Limb (tissue), 2 donors: ENCODE results near the gene GPR156.
A peak's percentile ranks its signal among the peaks of the same experiment; 100 is the strongest.

Source experiments
- DNase-seq, 2 donors: peaks; one replicate each; pipeline ENCODE4 v3.0.0-alpha.2; 2016; ENCODE audit errors: extremely low spot score in 2 of 2

Gene GPR156

DNA sequence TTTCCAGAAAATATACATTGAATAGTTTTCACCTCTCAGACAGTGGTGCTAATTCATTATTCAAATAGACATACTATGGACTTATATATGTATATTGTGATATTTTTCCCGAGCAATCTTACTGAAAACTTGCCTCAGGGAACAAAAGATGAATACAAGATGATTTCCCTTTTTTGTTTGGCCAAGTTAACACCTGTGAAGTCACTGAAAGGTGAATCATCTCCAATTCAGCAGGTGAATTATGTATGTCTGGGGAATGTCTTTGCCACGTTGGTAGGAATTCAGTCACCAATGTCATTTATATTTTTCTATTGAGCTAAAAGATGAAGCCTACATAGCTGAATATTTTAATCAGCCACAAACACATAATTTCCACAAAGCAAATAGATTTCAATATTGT is 88.2 kb downstream of the GPR156 start:
- DNase-seq: no peak

- DNase-seq: no peak
Observed at GRCh38 chr3:120196333-120196732, 88.7 kb downstream of the GPR156 start.

GRCh38 chr3:120193554-120193953 is 91.5 kb downstream of the GPR156 start:
- no peak for DNase-seq

DNA sequence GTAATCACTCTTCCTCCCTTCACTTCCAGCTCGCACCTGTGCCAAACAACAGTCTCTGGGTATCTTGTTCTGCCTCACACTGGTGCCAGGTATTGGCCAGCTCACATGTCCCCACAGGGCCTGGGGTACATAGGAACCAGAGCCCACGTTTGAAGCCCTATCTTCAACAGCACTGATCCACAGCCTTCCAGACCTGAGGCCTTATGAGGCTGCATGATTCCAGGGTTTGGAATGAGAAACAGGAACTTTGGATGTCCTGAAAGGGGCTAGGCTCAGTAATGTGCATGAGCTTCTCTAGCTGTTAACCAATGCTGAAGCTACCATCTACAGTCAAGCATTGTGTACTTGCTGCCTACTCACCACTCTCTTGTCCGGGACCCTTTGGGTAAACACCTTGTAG is 92.4 kb downstream of the GPR156 start:
- DNase-seq: no peak

GRCh38 chr3:120192159-120192558 is 92.9 kb downstream of the GPR156 start:
- DNase-seq: no peak

GRCh38 chr3:120182613-120183511 is 102.2 kb downstream of the GPR156 start:
- no peak for DNase-seq

DNA sequence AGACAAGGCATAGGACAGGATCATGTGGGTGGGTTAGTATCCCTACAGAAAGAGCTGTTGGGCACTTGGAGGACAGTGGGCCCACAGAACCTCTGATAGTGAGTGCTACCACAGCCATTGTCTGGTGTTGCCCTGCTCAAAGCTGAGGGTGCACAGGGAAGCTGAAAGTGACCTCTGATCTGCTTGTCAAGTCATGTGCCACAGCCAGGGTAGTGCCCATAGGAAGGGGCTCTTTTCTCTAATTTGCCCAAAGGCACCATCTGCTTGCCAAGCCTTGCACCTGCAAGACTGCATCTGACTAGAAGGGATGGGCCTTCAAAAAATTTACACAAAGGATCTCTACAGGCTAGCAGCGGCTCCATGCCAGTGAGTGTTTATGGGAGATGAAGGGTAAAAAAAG is 103.4 kb downstream of the GPR156 start:
- no peak for DNase-seq

DNA sequence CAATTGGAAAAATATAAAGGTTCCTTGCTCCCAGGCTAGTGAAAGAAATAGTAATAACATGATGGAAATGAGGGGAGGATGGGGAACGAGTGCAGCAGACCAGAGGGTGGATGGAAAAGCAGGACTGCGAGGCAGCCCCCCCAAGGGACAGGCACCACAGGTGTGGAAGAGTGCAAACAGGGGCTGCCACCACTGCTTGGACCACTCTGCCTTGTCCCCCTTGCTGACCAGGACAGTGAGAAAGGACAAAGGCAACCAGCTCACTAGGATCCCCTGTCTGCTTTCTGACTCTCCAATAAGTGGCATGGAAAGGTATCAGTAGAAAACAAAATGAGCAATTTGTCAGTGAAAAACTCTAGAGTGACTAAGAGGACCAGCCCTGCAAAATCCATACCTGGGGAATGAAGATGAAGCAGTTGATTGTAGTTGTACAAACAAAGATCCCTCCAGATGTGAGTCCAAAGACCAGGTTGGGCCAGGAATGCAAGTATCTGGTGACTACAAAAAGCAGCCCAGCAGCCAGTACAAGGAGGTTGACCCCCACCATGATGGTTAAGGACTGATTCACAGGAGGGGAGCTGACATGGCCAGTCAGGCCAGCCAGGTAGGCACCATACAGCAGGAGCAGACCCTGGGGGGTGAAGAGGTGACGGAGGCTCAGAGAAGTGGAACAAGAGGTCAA is 104.2 kb downstream of the GPR156 start:
- no peak for DNase-seq

DNA sequence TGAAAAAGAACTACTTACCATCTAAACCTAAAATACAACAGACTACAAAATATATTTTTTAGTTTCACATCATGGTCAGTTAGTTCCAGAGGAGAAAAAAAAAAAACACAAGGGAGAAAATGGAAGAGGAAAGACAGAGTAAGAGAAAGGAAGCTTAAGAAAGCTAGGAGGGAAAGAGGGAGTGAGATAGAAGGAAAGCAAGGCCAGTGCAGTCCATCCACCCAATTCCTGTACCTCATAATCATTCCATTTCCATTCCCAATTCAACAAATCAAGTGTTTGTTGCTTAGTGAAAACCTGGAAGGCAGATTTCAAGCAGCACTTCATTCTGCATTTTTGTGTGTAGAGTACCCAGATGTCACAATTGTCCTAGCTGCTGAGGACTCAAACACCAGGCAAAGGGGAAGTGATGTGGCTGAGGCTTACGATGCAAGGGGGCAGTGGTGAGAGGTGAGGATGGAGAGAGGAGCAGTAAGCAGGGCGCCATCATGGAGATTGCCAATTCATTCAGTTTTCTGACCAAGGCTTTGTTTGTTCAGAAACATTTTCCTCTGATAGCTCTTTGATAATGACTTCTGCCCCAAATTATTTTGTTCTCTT is 107.2 kb downstream of the GPR156 start:
- no peak for DNase-seq

DNA sequence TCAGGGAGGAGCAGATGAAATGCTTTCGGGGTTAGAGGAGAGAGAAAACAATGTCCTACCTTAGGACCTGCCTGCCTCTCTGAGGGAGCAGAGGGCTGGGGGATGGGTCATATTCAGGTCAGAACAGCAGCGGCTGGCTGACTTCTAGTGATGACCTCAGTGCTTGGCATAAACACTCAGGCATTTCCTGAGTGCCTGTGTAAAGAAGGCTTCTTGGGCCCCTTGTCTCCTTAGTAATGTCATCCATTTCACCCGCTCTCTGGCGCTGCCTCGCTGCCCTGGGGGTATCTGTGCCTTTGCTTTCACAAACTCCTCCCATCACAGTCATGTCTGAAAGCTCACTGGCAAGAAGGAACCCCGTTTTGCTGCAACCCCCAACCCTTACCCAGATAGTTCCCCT is 107.9 kb downstream of the GPR156 start:
- peak; percentile 10 to 43 for DNase-seq

DNA sequence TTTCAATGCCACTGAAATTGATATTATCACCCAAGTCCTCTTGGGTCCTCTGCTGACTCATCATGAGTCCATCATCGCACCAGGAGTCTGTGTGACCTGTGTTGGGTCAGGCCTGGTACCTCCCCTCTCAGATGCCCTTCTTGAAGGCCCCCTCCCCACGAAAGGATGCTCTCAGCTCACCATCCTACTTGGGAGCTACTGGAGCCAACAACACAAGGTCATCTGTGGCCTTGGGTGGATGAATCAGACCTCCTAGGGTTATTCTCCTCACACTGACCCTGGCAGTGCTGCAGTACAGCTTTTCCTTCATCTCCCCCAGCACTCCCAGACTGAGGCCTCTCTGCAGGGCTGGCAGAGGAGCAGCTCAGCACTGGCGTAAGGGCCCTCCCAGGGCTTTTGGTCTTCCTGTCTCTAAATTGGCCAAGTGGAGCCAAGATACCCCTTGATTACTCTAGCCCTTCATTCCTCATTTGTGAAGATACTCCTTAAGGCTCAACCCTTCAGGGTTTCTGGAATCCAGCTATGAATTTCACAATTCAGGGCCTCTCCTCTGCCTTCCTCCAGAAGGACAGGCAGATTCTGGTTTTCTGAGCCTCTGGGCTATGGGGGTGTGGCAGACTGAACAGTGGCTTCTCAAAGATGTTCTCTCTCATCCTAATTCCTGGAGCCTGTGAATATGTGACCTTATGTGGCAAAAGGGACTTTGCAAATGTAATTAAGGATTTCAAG is 110.0 kb downstream of the GPR156 start:
- DNase-seq: no peak

DNA sequence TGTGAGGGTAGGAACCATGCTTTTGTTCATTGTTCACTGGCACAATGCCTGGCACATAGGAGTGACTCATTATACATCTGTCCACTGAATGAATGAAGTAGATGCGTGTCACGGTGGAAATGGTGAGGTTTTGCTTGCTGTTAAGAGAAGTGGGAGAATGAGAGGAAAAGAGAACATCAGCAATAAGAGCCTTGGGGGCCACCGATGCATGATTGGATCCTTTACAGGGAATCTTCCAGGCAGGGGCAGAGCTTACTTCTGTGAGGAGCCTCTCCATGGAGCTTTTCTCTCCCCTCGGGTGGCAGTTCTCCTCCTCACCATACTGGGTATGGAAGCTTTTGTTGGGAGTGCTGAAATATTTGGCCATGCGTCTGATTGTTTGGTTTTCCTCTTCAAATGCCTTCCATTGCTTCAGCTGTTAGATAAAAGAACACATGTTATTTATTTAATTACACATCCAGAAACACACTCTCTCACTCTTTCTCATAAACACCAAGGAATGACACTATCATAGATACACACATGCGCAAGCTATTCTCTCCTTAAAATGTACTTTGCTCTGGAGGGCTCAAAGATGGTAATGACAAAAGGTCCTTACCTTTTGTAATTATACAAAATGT is 111.9 kb downstream of the GPR156 start:
- no peak for DNase-seq

DNA sequence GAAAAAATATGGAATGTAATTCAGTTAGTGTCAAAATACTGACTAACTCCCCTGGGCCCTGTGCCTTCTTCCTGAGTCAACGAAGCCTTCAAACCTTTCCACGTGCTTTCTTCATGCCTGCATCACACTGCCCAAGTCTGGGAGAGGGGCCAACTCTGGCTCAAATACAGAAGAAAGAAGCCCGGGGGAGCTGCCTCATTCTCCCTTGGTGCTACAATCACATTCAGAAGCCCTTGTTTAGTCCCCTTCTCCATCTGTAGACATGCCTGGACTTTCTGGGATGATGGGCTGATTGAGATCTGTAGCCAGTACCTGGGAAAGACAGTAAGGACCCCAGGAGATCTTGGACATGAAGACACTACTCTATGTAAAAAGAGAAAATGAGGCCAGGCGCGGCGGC is 113.0 kb downstream of the GPR156 start:
- DNase-seq: no peak

DNA sequence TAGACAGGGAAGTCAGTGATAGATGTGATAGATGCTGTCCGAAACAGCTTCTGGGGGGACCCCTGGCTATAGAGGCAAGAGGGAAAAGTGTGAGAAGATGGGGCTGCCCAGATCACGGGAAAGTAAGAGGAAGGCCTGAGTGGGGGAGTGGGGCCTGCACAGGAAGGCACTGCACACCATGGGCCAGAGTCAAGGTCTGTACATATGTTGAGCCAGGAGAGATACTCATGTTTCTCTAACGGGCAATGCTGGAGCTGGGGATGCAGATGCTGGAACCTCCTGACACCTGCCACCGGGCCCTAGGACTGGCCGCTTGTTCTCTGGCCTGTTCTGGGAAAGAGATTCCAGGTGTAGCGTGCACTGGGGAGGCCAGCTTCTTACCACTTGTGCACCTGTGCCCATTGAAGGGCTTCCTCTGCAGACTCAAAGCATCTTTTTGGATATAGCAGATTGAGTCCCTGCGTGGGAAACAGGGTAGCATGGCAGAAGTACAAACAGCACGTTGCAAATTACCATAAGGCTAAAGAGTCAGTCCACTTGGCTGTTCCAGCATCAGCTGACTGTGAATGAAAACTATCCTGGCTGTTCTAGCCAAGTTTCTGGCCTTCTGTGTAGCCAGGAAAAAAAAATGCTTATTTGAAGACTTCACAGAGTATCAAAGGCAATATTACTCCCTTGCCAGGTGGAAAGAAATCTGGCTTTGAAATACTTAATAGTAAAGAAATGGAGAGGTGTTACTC is 113.7 kb downstream of the GPR156 start:
- DNase-seq: no peak

DNA sequence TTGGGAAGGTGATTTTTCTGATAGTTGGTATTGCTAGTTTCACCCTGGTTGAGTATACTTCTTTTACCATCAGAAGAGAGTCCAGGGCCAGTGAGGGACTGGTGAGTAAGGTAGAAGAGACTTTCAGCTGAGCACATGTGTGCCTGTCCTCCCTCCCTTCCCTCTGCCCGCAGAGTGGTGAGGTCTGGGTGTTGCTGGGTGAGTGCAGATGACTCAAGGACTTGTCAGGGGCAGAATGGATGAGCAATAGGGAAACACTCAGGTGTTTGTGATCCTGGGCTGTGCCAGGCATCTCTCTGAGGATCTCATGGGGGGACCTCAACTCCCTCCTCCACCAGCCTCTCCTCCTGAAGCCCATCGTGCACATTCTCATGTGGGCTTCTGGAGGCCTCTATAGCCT is 114.8 kb downstream of the GPR156 start:
- no peak for DNase-seq

DNA sequence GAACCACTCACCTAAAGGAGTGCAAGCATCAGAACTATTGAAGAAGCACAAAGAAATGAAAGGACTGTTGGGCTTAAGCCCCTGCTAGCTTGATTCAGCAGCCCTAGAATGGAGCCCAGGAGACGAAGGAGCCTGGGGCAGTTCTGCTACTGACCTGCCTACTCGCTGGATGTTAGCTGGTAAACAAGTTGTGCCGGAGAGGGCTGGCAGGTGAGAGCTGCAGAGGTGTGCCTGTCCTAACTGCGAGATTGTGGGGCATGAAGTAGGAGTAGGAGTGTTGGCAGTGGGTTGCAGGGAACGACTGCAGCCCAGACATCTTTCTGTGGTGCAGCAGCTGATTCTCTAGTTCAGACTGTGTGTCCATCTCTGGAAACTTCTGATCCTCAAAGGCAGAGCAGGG is 115.6 kb downstream of the GPR156 start:
- DNase-seq: no peak

- no peak for DNase-seq
Observed at GRCh38 chr3:120168611-120169010, 116.4 kb downstream of the GPR156 start.

DNA sequence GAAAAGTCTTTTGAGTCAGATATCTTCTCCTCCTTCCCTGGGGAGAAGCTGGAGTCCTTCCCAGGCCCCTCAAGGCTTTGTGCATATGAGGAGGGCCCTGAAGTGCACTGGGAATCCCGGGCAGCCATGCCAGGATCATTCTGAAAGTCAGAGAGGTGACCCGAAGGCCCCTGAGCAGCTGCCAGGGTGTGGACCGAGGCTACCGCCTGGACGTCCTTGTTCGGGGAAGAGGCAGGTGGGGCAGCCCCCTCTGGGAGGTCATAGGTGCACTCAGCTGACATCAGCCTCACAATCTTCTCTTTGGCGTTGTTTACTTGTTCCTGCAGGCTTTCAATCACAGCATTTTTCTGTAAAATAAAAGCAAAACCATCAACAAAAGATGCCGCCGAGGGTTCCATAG is 117.0 kb downstream of the GPR156 start:
- no peak for DNase-seq

DNA sequence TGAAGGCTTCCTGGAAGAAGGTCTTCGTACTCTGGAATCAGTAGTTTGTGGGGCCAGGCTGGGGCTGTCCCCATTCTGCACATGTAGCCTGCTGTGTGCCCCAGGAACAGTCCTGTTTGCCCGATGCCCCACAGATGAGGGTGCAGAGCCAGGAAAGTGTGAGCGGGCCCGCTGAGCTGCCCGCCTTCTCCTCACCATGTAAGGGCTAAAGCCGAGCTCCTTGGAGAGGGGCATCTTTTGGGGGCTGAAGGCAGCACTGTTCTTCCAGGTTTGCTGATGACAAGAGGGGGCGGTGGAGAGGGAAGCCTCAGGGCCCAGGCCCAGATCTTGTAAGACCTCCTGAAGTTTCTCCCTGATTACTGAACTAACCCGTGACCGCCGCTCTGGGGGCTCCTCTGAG is 117.5 kb downstream of the GPR156 start:
- no peak for DNase-seq

DNA sequence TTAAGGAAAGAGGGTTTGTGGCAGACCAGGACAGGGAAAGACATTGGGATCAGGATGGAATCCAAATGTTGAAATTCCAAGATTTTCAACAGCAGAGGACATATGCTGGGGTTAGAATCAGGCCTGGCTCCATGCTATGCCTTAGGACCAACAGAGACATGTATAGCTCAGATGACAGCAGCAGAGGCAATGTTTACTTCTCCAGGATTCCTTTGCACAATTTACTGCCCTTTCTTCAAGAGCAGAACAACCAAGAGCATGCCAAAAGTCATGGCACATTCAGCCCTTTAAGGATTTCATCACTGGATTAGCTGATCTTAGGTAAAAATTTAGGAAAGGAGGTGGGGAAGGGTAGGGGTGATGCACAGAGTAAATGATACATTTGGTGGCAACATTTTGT is 121.2 kb downstream of the GPR156 start:
- DNase-seq: no peak

DNA sequence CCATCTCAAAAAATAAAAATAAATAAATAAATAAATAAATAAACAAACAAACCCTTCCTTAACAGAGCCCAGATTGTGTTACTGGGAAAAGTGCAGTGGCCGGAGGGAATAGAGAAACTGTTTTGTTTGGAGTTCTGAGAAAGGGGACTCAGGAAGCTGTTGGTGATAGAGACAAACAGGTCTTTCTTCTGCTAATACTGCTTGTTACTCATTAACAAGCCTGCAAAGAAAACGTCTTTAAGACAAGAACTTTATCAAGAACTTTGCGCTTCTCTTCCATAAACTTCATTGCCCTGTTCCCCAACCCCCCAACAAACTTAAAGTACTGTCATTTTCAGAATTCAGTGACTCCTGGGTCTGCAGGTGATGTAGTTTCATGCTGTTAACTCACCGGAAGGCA is 122.0 kb downstream of the GPR156 start:
- DNase-seq: no peak
